ENCODE results near the gene ACAD10. TPM values are rescaled to one million over a fixed set of nuclear protein-coding genes. Genes with fewer than 3 reads are reported as not detected.

ACAD10 gene
- total and polyA plus RNA-seq, 2 donors from 2014 or later: 33.7 to 47.0 TPM

Small RNA genes lying within 50 kb of the gene (microRNA-seq; reads per million reads assigned to microRNA genes)
- 1.0 reads per million for gene MIR6761

Other genes starting within 250 kb of the ACAD10 start
- gene ATXN2, start 86.7 kb upstream of the ACAD10 start, total RNA-seq: 56.5 TPM
- 27.1 TPM for gene ATXN2, start 86.7 kb upstream of the ACAD10 start, polyA plus RNA-seq (ENCODE audit: insufficient read depth, low read depth, low replicate concordance)
- 17.2 TPM for gene BRAP, start 97 bp upstream of the ACAD10 start, total RNA-seq
- gene BRAP, start 97 bp upstream of the ACAD10 start, polyA plus RNA-seq (ENCODE audit: insufficient read depth, low read depth, low replicate concordance): 9.6 TPM
- gene ALDH2, start 80.9 kb downstream of the ACAD10 start, total RNA-seq: 178 TPM
- gene ALDH2, start 80.9 kb downstream of the ACAD10 start, polyA plus RNA-seq (ENCODE audit: insufficient read depth, low read depth, low replicate concordance): 318 TPM
- gene MAPKAPK5, start 156.2 kb downstream of the ACAD10 start, total RNA-seq: 45.7 TPM
- 20.5 TPM for gene MAPKAPK5, start 156.2 kb downstream of the ACAD10 start, polyA plus RNA-seq (ENCODE audit: insufficient read depth, low read depth, low replicate concordance)